ENCODE measurements around the gene TIMM23. TPM values are rescaled to one million over a fixed set of nuclear protein-coding genes. Genes with fewer than 3 reads are reported as not detected.
"Not testable (repeated sequence)": the region's sequence is repeated elsewhere in the genome, so short reads cannot be mapped to it uniquely, and the experiment has no call there.

Gene TIMM23
- total RNA-seq, 2 donors from 2014 or later = 37.4 to 50.3 TPM

DNA sequence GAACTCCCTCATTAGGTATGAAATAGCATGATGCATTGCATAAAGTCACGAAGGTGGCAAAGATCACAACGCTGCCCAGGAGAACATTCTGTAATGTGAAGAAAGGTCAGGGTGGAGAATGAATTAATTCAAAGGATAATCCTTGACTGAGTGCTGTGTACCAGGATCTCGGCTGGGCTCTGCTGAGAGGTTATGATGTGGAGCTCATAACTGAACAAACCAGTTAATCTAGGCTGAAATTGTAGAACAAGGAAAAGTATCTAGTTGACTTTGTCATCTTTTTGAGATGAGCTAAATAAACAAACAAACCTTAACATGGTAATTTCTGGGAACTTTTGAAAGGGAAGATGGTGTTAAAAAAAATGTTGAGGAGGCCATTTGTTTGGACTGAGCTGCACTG is 67.7 kb downstream of the TIMM23 start:
- intact Hi-C loops (cut with DNase I, micrococcal nuclease) = no loop called here
- no peak for ATAC-seq
- no peak for DNase-seq

DNA sequence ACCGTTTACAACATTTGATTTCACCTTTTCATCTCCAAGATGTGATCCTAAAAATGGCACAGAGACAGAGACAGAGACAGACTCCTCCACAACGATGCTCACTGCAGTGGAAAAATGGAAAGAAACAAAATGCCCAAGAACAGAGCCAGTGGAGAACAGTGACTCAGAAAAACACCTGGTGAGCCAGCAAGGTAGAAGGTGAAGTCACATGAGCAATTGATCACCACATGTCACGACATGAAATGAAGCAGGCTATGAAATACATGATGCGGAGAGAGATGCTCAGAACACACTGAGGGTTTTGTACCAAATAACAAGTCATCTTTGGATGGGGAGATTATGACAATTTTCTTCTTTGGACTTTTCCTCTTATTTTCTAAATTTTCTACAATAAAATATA is 70.2 kb downstream of the TIMM23 start:
- DNase-seq = no peak
- no peak for ATAC-seq
- intact Hi-C loops (cut with DNase I, micrococcal nuclease) = no loop called here

DNA sequence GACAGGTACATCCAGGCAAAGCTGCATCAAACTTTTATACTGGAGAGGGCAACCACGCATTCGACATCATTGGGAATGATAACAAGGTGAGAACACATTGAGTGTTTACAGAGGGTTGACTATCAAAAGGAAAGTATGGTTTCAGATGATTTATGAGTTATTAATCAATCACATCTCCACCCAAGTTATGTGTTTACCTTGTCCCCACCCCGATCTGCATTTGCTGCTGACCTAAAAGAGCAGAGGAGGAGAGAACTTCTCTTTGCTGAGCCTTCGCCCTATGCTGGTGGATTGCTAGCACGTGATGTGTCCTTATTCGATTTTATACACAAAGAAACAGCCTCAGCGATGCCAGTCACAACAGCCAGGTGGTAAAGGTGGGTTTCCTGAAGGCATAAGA is 74.0 kb downstream of the TIMM23 start, which contains the start of gene MSMB:
MSMB (minus strand) TSS at position 9 of the 400 bp plus-strand sequence. CDS start 32 bp downstream, outside the sequence.
- DNase-seq (no peak), ATAC-seq (no peak)
- intact Hi-C loops (cut with DNase I, micrococcal nuclease) = no loop called here

DNA sequence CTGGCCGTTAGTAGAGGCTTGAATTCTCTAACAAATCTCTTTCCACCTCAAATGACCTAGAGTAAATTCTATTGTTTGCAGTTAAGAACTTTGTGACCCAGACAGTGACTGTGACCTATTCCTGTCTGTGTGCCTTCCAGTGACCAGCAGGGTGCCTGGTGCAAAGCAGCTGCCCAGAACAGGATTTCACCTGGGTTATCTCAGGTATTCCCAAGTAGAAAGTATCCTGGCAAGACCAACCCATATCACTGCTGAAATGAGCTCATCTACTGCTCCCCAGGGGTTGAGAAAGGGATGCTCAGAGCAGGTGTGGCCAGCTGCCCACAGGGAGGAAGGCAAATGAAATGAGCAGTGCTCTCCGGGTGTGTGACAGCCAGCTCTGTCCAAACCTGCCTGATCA is 75.9 kb downstream of the TIMM23 start:
- DNase-seq = no peak
- intact Hi-C loops (cut with DNase I, micrococcal nuclease) = no loop called here
- ATAC-seq = no peak

DNA sequence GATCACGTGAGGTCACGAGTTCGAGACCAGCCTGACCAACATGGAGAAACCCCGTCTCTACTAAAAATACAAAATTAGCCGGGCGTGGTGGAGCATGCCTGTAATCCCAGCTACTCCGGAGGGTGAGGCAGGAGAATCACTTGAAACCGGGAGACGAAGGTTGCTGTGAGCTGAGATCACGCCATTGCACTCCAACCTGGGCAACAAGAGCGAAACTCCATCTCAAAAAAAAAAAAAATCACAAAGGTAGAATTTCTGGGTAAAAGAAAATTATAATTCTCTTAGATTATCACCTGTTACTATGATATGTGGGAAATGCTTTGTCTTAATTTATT is 77.2 kb downstream of the TIMM23 start:
- DNase-seq; ATAC-seq; intact Hi-C loops (cut with DNase I, micrococcal nuclease): not testable (repeated sequence)

DNA sequence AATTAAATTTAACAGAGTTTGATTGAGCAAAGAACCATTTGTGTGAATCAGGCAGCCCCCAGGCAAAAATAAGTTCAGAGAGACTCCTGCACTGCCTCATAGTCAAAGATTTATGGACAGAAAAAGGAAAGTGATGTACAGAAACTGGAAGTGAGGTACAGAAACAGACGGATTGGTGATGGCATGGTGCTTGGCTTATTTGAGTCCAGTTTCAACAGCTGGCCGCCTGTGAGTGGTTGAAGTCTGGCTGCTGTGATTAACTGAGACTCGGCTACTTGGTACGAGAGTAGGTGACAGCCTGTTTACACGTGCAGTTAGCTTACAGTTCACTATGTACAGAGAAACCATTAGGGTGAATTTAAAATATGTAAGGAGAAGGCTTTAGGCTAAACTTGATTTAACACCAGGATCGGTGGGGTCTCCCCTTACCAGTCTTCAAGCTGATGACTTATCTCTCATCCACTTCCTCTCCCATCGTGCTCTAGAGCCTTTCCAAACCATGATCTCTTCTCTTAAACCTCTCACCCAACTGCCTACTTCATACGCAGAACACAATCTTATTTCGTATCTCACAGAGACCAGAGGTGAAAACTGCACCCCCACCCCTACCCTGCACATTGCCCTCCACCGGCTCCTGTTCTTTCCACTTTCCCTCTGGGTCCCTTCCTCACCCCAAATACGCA is 78.8 kb downstream of the TIMM23 start:
- intact Hi-C loops (cut with DNase I, micrococcal nuclease) = no loop called here
- DNase-seq = no peak
- no peak for ATAC-seq

DNA sequence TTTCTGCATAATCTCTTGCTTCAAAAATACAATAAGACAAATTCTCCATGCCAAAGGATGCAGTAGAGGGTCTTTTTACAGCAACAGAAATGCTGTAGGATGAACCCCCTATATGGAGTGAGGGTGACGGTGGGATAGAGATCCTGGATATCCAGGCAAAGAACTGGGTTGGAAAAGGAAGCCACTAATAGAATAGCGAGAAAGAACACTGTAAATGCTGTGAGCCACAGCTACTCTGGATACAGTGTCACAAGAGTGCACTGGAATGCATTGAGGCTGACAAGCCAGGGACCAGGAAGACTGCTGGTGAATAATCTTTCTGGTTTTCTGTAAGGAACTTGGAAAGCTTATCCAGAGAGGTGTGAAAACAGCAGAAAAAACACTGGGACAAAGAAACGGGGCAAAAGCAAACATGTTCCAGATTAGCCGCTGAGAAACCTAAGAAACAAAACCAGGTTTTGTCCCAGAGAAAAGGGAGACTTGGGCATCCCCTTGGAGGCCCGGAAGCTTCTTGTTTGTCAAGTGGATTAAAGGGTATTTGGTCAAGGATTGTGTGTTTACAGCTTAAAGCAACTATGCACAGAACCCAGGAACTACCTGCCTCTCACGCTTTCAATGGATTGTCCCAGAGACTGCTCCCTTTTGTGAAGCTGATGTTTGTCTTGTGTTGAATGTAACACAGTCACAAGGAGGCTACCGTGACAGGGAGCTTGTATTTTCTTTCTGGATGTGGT is 79.9 kb downstream of the TIMM23 start:
- intact Hi-C loops (cut with DNase I, micrococcal nuclease) = no loop called here
- DNase-seq (no peak), ATAC-seq (no peak)

DNA sequence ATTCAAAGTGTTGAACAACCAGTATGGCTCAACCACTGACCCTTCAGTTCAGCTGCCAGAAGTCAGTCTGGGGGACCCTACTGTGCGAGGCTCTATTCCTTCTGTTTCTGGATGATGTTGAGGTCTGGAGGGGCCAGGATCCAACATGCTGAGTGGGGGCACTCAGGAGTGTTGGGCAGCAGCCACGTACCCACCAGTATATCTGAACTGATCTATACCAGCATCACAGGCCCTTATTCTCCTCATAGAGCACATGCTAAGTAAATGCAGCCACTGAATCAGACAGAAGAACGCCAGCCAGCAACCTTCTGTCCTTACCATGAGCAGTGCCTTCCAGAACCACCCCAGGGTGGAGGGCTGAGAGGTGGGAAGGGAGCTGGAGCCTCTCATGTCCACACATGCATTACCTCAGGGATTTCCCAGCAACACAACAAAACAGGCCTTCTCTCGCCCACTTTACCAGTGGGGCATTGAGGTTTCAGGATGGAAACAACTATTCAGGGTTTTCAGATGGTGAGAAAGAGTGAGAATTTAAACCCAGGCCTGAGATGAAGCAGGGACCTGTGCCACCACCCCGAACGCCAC is 80.6 kb downstream of the TIMM23 start:
- intact Hi-C loops (cut with DNase I, micrococcal nuclease) = no loop called here
- ATAC-seq (no peak), DNase-seq (no peak)

Other genes starting within 250 kb of the TIMM23 start
- gene WASHC2C, start 245.2 kb upstream of the TIMM23 start, total RNA-seq = 10 to 100 TPM; 76.9 to 97.0 TPM
- 10 to 100 TPM; 11.8 to 15.7 TPM for gene AGAP4, start 125.0 kb upstream of the TIMM23 start, total RNA-seq
- 100 to 1,000 TPM; 172 to 204 TPM for gene NCOA4, start 58.1 kb downstream of the TIMM23 start, total RNA-seq
- not detected for gene MSMB, start 73.8 kb downstream of the TIMM23 start, total RNA-seq